ENCODE measurements around the gene GLO1.
"Not testable (repeated sequence)": the region's sequence is repeated elsewhere in the genome, so short reads cannot be mapped to it uniquely, and the experiment has no call there.

Gene GLO1

GRCh38 chr6:38720295-38720694 is 17.4 kb upstream of the GLO1 start:
- H3K36me3 Mint-ChIP-seq: peaks cover 3% of the 10 kb centered on the region
- H3K4me1 Mint-ChIP-seq: peaks cover 6% of the 10 kb centered on the region
- no peak for DNase-seq
- H3K9me3 Mint-ChIP-seq: no peaks in the 10 kb centered on the region
- CTCF ChIA-PET: interaction anchor here (1.0 kb wide), 1 partner anchor 14 kb away, joined by 3 read pairs; no protein-coding TSS in a partner anchor
- H3K27ac Mint-ChIP-seq: no peak overlapping the region
- peaks cover 47% of the 10 kb centered on the region for H3K27me3 Mint-ChIP-seq
- no peak overlapping the region for H3K4me3 Mint-ChIP-seq

DNA sequence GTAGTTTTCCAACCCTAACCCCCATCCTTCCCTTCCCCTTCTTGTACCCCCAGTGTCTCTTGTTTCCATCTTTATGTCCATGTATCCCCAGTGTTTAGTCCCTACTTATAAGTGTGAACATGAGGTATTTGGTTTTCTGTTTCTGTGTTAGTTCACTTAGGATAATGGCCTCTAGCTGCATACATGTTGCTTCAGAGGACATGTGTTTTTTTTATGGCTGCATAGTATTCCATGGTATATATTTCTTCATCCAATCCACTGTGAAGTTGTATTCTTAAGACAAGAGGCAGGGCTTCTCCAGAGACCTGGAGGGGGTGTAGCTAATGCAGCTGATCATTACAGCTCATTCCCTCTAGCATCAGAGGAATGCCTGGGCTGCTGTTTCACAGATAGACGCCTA is 16.4 kb upstream of the GLO1 start:
- Mint-ChIP-seq H3K27me3 (peaks cover 51% of the 10 kb centered on the region), H3K36me3 (peaks cover 3% of the 10 kb centered on the region), H3K9me3 (no peaks in the 10 kb centered on the region), H3K4me3 (no peak overlapping the region), H3K27ac (no peak overlapping the region), H3K4me1 (peaks cover 9% of the 10 kb centered on the region)
- CTCF ChIA-PET: interaction anchor here (1.0 to 2.1 kb wide), 2 partner anchors 13 to 149 kb away, joined by 3 to 8 read pairs; no protein-coding TSS in a partner anchor
- no peak for DNase-seq

DNA sequence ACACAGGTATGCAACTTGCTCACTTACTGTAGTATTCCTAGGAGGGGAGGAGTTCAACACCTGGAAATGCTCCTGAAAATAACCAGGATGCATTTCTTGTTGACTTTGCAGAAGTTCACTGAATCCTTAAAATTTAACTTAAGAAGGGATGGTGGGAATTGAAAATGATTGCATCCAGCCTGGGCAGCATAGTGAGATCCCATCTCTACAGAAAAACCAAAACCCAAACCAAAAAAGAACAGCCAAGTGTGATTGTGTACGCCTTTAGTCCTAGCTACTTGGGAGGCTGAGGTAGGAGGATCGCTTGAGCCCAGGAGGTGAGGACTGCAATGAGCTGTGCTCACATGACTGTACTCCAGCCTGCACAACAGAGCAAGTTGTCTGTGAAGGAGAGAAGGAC is 13.9 kb upstream of the GLO1 start:
- CTCF ChIA-PET: no interaction called here
- H3K4me3 Mint-ChIP-seq: no peak overlapping the region

GRCh38 chr6:38715016-38715689 is 12.2 kb upstream of the GLO1 start, which contains the start of gene DNAH8:
DNAH8 (plus strand) TSS chr6:38715311; CDS start chr6:38722810, 7,499 bp downstream.
- peaks cover 25% of the 10 kb centered on the region for H3K4me1 Mint-ChIP-seq
- H3K9me3 Mint-ChIP-seq: no peaks in the 10 kb centered on the region
- peak within 1 kb of the TSS; percentile 92 for H3K27ac Mint-ChIP-seq
- H3K4me3 Mint-ChIP-seq: no peak within 1 kb of the TSS
- CTCF ChIA-PET: interaction anchor here (0.5 to 1.1 kb wide), 3 partner anchors 12 to 1162 kb away, joined by 3 read pairs; no protein-coding TSS in a partner anchor
- DNase-seq: no peak
- H3K36me3 Mint-ChIP-seq: peaks cover 3% of the 10 kb centered on the region
- H3K27me3 Mint-ChIP-seq: peaks cover 40% of the 10 kb centered on the region

More for the DNA sequence above, 13.9 kb upstream of the GLO1 start:
- H3K9me3 Mint-ChIP-seq: no peaks in the 10 kb centered on the region
- no peak overlapping the region for H3K27ac Mint-ChIP-seq
- H3K4me1 Mint-ChIP-seq: peaks cover 25% of the 10 kb centered on the region
- peaks cover 3% of the 10 kb centered on the region for H3K36me3 Mint-ChIP-seq
- H3K27me3 Mint-ChIP-seq: peaks cover 47% of the 10 kb centered on the region
- no peak for DNase-seq

DNA sequence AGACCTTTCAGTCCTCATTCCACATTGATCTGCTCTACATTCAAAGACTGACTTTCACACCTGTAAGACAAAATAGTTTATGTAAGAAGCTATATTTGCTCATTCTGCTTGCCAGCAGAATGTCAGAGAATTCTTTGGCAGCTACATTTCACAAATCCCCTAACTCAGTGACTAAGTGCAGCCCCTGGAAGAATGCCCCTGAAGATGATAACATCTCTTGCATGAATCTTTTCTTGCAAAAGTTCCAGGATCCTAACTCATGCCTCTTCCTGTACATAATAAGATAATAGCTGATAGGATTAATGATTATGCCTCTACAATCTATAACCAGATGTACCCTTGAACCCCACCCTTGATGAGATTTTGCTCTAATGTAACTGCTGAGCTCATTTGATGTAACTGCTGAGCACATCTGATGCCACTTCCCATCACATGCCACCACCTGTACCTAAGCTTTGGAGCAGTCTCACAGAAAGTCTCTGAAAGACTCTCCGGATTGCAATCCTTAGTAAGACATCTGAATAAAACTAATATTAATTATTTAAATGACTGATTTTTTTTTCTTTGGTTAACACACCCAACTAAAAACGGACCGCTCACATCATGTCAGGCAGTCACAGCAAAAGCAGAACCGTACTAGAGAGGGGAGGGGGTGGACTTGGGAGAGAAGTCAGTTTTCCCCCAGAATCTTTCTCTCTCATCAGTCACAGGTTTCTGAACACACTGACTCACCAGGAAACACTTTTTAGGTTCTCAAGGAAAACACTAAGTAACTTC is 11.5 kb upstream of the GLO1 start:
- no peak overlapping the region for H3K4me3 Mint-ChIP-seq
- H3K27me3 Mint-ChIP-seq: peaks cover 35% of the 10 kb centered on the region
- peaks cover 3% of the 10 kb centered on the region for H3K36me3 Mint-ChIP-seq
- CTCF ChIA-PET: interaction anchor here (0.5 to 1.1 kb wide), 6 partner anchors 11 to 1161 kb away, joined by 3 read pairs; no protein-coding TSS in a partner anchor
- H3K27ac Mint-ChIP-seq: peak overlapping the region; percentile 92
- DNase-seq: no peak
- H3K4me1 Mint-ChIP-seq: peaks cover 25% of the 10 kb centered on the region
- no peaks in the 10 kb centered on the region for H3K9me3 Mint-ChIP-seq

- Mint-ChIP-seq H3K4me1 (peaks cover 25% of the 10 kb centered on the region), H3K27me3 (peaks cover 31% of the 10 kb centered on the region), H3K27ac (peak overlapping the region; percentile 92), H3K36me3 (peaks cover 3% of the 10 kb centered on the region), H3K9me3 (no peaks in the 10 kb centered on the region), H3K4me3 (no peak overlapping the region)
- peak; percentile 79 for DNase-seq
- CTCF ChIA-PET: interaction anchor here (0.6 to 1.1 kb wide), 4 partner anchors 12 to 230 kb away, joined by 3 read pairs; no protein-coding TSS in a partner anchor
Measured at GRCh38 chr6:38713812-38714211, 10.9 kb upstream of the GLO1 start.

DNA sequence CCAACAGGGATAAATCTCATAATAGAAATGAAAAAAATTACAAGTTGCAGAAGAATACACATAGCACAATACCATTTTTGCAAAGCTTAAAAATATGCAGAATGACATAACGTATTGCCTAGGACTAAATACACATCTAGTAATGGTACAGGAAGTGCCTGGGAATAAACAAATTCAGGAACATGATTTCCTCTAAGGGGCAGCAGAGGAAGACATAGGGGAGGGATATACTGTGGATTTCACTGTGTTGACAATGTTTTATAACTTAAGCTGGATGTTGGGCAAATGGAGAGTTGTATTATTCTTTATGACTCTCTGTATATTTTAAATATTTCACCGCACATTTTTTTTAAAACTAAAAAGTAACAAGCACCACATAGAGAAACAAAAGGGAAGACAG is 5.6 kb upstream of the GLO1 start:
- Mint-ChIP-seq H3K27ac (no peak overlapping the region), H3K36me3 (no peaks in the 10 kb centered on the region), H3K9me3 (no peaks in the 10 kb centered on the region), H3K4me3 (no peak overlapping the region), H3K27me3 (peaks cover 29% of the 10 kb centered on the region), H3K4me1 (peaks cover 14% of the 10 kb centered on the region)
- CTCF ChIA-PET: no interaction called here
- no peak for DNase-seq

GRCh38 chr6:38705924-38706323 is 3.0 kb upstream of the GLO1 start:
- Mint-ChIP-seq H3K4me3 (no peak overlapping the region), H3K27me3 (peaks cover 29% of the 10 kb centered on the region), H3K36me3 (peaks cover 10% of the 10 kb centered on the region), H3K27ac (no peak overlapping the region), H3K9me3 (no peaks in the 10 kb centered on the region), H3K4me1 (peaks cover 25% of the 10 kb centered on the region)
- CTCF ChIA-PET: interaction anchor here (0.5 to 1.0 kb wide), 2 partner anchors 14 to 28 kb away, joined by 3 read pairs; no protein-coding TSS in a partner anchor
- DNase-seq: no peak

DNA sequence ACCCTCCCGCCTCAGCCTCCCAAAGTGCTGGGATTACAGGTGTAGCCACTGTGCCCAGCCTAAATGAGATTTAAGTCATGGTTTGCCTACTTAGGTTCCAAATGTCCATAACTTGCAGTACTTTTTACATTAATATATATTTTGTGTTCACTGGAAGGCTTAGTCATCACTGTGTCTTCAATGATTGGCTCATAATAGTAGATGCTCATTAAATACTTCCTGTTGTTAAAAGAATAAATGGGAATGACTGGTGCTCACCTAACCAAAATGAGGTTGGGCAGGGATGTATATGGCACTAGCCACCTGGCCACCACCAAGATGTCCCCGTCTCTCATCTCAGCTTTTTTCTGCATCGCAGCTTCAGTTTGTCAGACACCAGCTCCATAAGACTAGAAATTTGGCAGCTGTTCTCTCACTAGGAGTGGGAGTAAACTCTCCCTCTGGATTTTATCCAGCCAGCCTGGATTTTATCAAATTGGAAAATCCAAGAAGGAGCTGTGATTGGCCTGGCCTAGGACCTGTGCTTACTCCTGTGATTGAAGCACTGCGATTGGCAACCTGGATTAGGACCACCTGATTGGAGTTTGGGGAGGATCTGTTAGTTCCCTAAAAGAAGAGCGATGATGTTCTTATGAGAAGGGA is 1.1 kb upstream of the GLO1 start:
- Mint-ChIP-seq H3K4me3 (no peak overlapping the region), H3K27me3 (peaks cover 25% of the 10 kb centered on the region), H3K4me1 (peaks cover 32% of the 10 kb centered on the region), H3K27ac (no peak overlapping the region), H3K36me3 (peaks cover 26% of the 10 kb centered on the region), H3K9me3 (peaks cover 12% of the 10 kb centered on the region)
- CTCF ChIA-PET: interaction anchor here (1.2 kb wide), 1 partner anchor 10 kb away, joined by 3 read pairs; no protein-coding TSS in a partner anchor
- DNase-seq: no peak

DNA sequence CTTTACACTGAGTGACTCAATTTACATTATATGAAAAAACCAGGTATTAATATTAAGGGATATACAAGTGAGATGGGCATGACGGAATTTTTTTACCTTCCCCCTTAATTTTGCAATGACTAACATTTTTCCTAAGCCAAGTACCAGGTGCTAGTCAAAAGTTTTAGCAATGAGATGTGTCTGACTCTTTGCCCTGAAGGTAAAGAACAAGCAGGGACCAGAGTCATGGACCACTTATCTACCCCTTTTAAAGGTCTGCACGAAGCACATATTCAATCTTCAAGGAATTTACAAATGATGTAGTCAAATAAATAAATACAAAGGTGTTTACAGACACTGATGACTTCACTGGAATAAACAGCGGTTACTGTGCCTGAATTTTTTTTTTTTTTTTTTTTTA is 1.4 kb downstream of the GLO1 start:
- CTCF ChIA-PET: no interaction called here
- peak overlapping the region; percentile 22 for H3K4me3 Mint-ChIP-seq
- H3K4me1 Mint-ChIP-seq: peaks cover 44% of the 10 kb centered on the region
- DNase-seq: no peak
- peaks cover 12% of the 10 kb centered on the region for H3K27me3 Mint-ChIP-seq
- peaks cover 38% of the 10 kb centered on the region for H3K36me3 Mint-ChIP-seq
- peaks cover 17% of the 10 kb centered on the region for H3K9me3 Mint-ChIP-seq
- H3K27ac Mint-ChIP-seq: no peak overlapping the region

DNA sequence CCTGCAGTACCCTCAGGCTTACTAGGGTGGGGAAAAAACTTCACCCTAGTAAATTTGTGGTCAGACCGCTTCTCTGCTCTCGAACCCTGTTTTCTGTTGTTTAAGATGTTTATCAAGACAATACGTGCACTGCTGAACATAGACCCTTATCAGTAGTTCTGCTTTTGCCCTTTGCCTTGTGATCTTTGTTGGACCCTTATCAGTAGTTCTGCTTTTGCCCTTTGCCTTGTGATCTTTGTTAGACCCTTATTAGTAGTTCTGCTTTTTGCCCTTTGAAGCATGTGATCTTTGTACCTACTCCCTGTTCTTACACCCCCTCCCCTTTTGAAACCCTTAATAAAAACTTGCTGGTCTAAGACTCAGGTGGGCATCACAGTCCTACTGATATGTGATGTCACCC is 3.2 kb downstream of the GLO1 start:
- H3K4me3 Mint-ChIP-seq, H3K27ac Mint-ChIP-seq, CTCF ChIA-PET, DNase-seq, H3K27me3 Mint-ChIP-seq: not testable (repeated sequence)
- H3K36me3 Mint-ChIP-seq: peaks cover 41% of the 10 kb centered on the region
- H3K9me3 Mint-ChIP-seq: peaks cover 17% of the 10 kb centered on the region
- H3K4me1 Mint-ChIP-seq: peaks cover 41% of the 10 kb centered on the region

GRCh38 chr6:38697846-38698245 is 5.1 kb downstream of the GLO1 start:
- Mint-ChIP-seq H3K27me3 (no peaks in the 10 kb centered on the region), H3K4me1 (peaks cover 35% of the 10 kb centered on the region), H3K27ac (no peak overlapping the region), H3K36me3 (peaks cover 44% of the 10 kb centered on the region), H3K9me3 (peaks cover 17% of the 10 kb centered on the region), H3K4me3 (no peak overlapping the region)
- DNase-seq: no peak
- CTCF ChIA-PET: no interaction called here

DNA sequence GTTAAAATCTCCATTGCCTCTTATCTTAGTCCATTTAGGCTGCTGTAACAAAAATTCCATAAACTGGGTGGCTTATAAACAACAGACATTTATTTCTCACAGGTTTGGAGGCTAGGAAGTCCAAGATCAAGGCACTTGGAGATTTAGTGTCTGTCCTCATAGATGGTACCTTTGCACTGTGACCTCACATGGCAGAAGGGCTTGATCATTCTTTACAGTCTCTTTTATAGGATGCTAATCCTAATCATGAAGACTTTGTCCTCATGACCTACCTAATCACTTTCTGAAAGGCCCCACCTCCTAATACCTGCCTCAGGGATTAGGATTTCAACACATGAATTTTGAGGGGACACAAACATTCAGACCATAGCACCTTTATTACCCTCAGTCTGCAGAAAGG is 6.6 kb downstream of the GLO1 start:
- CTCF ChIA-PET: no interaction called here
- Mint-ChIP-seq H3K9me3 (peaks cover 17% of the 10 kb centered on the region), H3K4me1 (peaks cover 24% of the 10 kb centered on the region), H3K36me3 (peaks cover 36% of the 10 kb centered on the region), H3K4me3 (no peak overlapping the region), H3K27me3 (no peaks in the 10 kb centered on the region), H3K27ac (no peak overlapping the region)
- no peak for DNase-seq

GRCh38 chr6:38695933-38696332 is 7.0 kb downstream of the GLO1 start:
- H3K27me3 Mint-ChIP-seq: no peaks in the 10 kb centered on the region
- H3K36me3 Mint-ChIP-seq: peaks cover 35% of the 10 kb centered on the region
- H3K4me1 Mint-ChIP-seq: peaks cover 20% of the 10 kb centered on the region
- CTCF ChIA-PET: no interaction called here
- H3K4me3 Mint-ChIP-seq: no peak overlapping the region
- H3K9me3 Mint-ChIP-seq: peaks cover 17% of the 10 kb centered on the region
- DNase-seq: no peak
- H3K27ac Mint-ChIP-seq: no peak overlapping the region

Data from activated naive CD4-positive, alpha-beta T cell treated with anti-CD3 and anti-CD28 coated beads, Interleukin-2, amount 10 ng/mL, durations not matched to agents 7 days and 5 days (primary cell).